NCI-H2227 treated with DMSO at 0.1 percent for 48 hours (cell line): ENCODE results near the gene CYP2A6.
"Not testable (repeated sequence)": the region's sequence is repeated elsewhere in the genome, so short reads cannot be mapped to it uniquely, and the experiment has no call there.

Experiments used
- DNase-seq: peaks from one replicate; lab custom pipeline; 2025; lab: John Stamatoyannopoulos, UW

The CYP2A6 gene

GRCh38 chr19:40818480-40819399, 31.5 kb downstream of the CYP2A6 start:
- DNase-seq = peak; percentile 72

- no peak for DNase-seq
Measured at GRCh38 chr19:40815223-40815622, 35.0 kb downstream of the CYP2A6 start.

GRCh38 chr19:40813182-40813581, 37.1 kb downstream of the CYP2A6 start:
- DNase-seq = peak; percentile 52

- DNase-seq = not testable (repeated sequence)
Measured at GRCh38 chr19:40812571-40812970, 37.7 kb downstream of the CYP2A6 start.

GRCh38 chr19:40811478-40812341, 38.5 kb downstream of the CYP2A6 start:
- DNase-seq = no peak

- peak; percentile 94 for DNase-seq
Measured at GRCh38 chr19:40810649-40811408, 39.4 kb downstream of the CYP2A6 start.

- DNase-seq = no peak
Measured at GRCh38 chr19:40810160-40810559, 40.1 kb downstream of the CYP2A6 start.

GRCh38 chr19:40809358-40810086, 40.7 kb downstream of the CYP2A6 start:
- DNase-seq = no peak

- no peak for DNase-seq
Measured at GRCh38 chr19:40808497-40808896, 41.8 kb downstream of the CYP2A6 start.

GRCh38 chr19:40808021-40808325, 42.3 kb downstream of the CYP2A6 start:
- no peak for DNase-seq

- DNase-seq = no peak
Measured at GRCh38 chr19:40807147-40808020, 42.9 kb downstream of the CYP2A6 start.

GRCh38 chr19:40806423-40807146, 43.7 kb downstream of the CYP2A6 start:
- DNase-seq = peak; percentile 100

- no peak for DNase-seq
Measured at GRCh38 chr19:40805258-40805868, 44.9 kb downstream of the CYP2A6 start.

GRCh38 chr19:40804783-40805242, 45.4 kb downstream of the CYP2A6 start:
- DNase-seq = no peak

- no peak for DNase-seq
Measured at GRCh38 chr19:40803857-40804782, 46.1 kb downstream of the CYP2A6 start.

GRCh38 chr19:40803170-40803856, 46.9 kb downstream of the CYP2A6 start:
- DNase-seq = no peak

GRCh38 chr19:40802300-40803169, 47.7 kb downstream of the CYP2A6 start:
- DNase-seq = no peak
